Measurements from ENCODE around the gene BCDIN3D. TPM values are rescaled to one million over a fixed set of nuclear protein-coding genes. Genes with fewer than 3 reads are reported as not detected.

Gene BCDIN3D
- total and polyA plus RNA-seq, 2 of the 8 experiments (the other 6 are each of a cell fraction or from before 2014, with no cell fraction given) = 1.6 to 2.4 TPM

GRCh38 chr12:49794811-49795653 lies 47.9 kb downstream of the BCDIN3D start:
- H3K18ac ChIP-seq (ENCODE audit: extremely low read depth, low read length) = no peak overlapping the region
- H3K4me1 ChIP-seq (replicated peaks in 1 of 4; ENCODE audit: control insufficient read depth in 3 of 4, insufficient read depth in 4 of 4, low read length in 3 of 4) = peaks cover 0 to 4% (median 0%) of the 10 kb centered on the region in 4 experiments; a peak in 2 of 7 replicates
- H4K91ac ChIP-seq (replicated peaks; ENCODE audit: insufficient read length, low read length) = no peak overlapping the region
- WGBS, 2 experiments (ENCODE audit: extremely low coverage in 1 of 2, insufficient coverage in 1 of 2, insufficient read length in 1 of 2, insufficient replicate concordance in 2 of 2, low coverage in 1 of 2, low lambda C conversion rate in 2 of 2, missing lambda C conversion rate in 1 of 2) = 94% methylated on average over 16 of the region's 32 CpGs; no CpG with 5 or more reads in 1 of the 2 experiments
- H2AK5ac ChIP-seq (ENCODE audit: low read depth, low read length) = no peak overlapping the region
- H4K20me1 ChIP-seq (replicated peaks in 1 of 2; ENCODE audit: control insufficient read depth in 1 of 2, insufficient read depth in 2 of 2, low read length in 2 of 2) = peaks cover 0 to 8% of the 10 kb centered on the region in 2 experiments
- H3K36me3 ChIP-seq (ENCODE audit: control insufficient read depth in 2 of 4, insufficient read depth in 4 of 4, low read length in 3 of 4) = peaks cover 0 to 19% (median 14%) of the 10 kb centered on the region in 4 experiments; a peak in 5 of 8 replicates
- no peak overlapping the region for H2AFZ ChIP-seq (ENCODE audit: low read length)
- H2BK20ac ChIP-seq (ENCODE audit: low read length) = no peak overlapping the region
- H3K9ac ChIP-seq (replicated peaks in 1 of 4; ENCODE audit: extremely low read depth in 1 of 4, low read depth in 3 of 4, low read length in 3 of 4) = no peak overlapping the region
- H4K8ac ChIP-seq (ENCODE audit: extremely low read depth, insufficient read depth, low read length) = peak overlapping the region; percentile 40
- no peaks in the 10 kb centered on the region for H3K23me2 ChIP-seq (ENCODE audit: low read depth, low read length)
- no peak overlapping the region for H3K27ac ChIP-seq (ENCODE audit: low read depth, low read length)
- no peaks in the 10 kb centered on the region for H3K27me3 ChIP-seq (replicated peaks in 1 of 4; ENCODE audit: control insufficient read depth in 3 of 4, extremely low read depth in 1 of 4, insufficient read depth in 3 of 4, low read length in 3 of 4)
- no peak overlapping the region for H3K4me2 ChIP-seq (ENCODE audit: insufficient read depth in 1 of 2, low read depth in 2 of 2, low read length in 2 of 2)
- ChIA-PET POLR2A (ENCODE audit: partially characterized antibody) (interaction anchor here (0.9 to 3.9 kb wide), 8 partner anchors 11 to 48 kb away, joined by 3 to 14 read pairs (median 6); partner anchors contain the start of genes BCDIN3D and NCKAP5L), CTCF (ENCODE audit: partially characterized antibody) (interaction anchor here (0.6 to 8.1 kb wide), 6 partner anchors 9 to 219 kb away, joined by 3 to 54 read pairs (median 6); no protein-coding TSS in a partner anchor)
- no peak overlapping the region for H2BK12ac ChIP-seq (ENCODE audit: low read depth, low read length)
- no peaks in the 10 kb centered on the region for H3K9me3 ChIP-seq (ENCODE audit: insufficient read depth in 2 of 2, low read depth in 1 of 2, low read length in 1 of 2)
- no peaks in the 10 kb centered on the region for H3K79me2 ChIP-seq (ENCODE audit: control insufficient read depth in 1 of 2, insufficient read depth in 2 of 2, low read length in 2 of 2)
- H3K4ac ChIP-seq (replicated peaks; ENCODE audit: insufficient read length, low read depth, low read length) = no peak overlapping the region
- FAIRE-seq = no peak
- H2BK120ac ChIP-seq (replicated peaks; ENCODE audit: low read depth, low read length) = no peak overlapping the region
- DNase-seq (ENCODE audit: low read depth in 1 of 2, low spot score in 2 of 2) = no peak
- no peak overlapping the region for H3K4me3 ChIP-seq (ENCODE audit: extremely low read depth in 1 of 4, insufficient read depth in 2 of 4, low read depth in 3 of 4, low read length in 4 of 4)
- no peak overlapping the region for H3K56ac ChIP-seq (replicated peaks; ENCODE audit: insufficient read length, low read depth, low read length)
- no peak overlapping the region for H3K23ac ChIP-seq (ENCODE audit: insufficient read length)
- no peak overlapping the region for H2BK15ac ChIP-seq (ENCODE audit: low read length)
- H3K79me1 ChIP-seq (ENCODE audit: low read depth, low read length) = no peaks in the 10 kb centered on the region
- H3K14ac ChIP-seq (ENCODE audit: insufficient read length) = no peak overlapping the region
- H4K5ac ChIP-seq (ENCODE audit: insufficient read length, low read depth, low read length) = no peak overlapping the region
- no peak overlapping the region for H2BK5ac ChIP-seq (ENCODE audit: low read depth, low read length)
- TF ChIP-seq JUND (IDR thresholded peaks at IDR 0.05; ENCODE audit: low read length) (no peak), KDM5A (IDR thresholded peaks at IDR 0.05; ENCODE audit: low read length) (no peak), NANOG (IDR thresholded peaks at IDR 0.05; ENCODE audit: insufficient read depth, low read depth, low read length, poor library complexity, severe bottlenecking) (no peak), CTBP2 (IDR thresholded peaks at IDR 0.05; ENCODE audit: borderline replicate concordance, insufficient read depth, insufficient read length, low read length) (no peak), ATF3 (IDR thresholded peaks at IDR 0.05; ENCODE audit: insufficient read depth, low read depth, low read length) (no peak), PHF8 (conservative IDR thresholded peaks at IDR 0.05; ENCODE audit: low read depth, low read length) (no peak), CTCF (IDR thresholded peaks at IDR 0.05; ENCODE audit: control extremely low read depth in 1 of 3, insufficient read depth in 1 of 3, low read depth in 1 of 3, low read length in 3 of 3) (no peak), SP1 (IDR thresholded peaks at IDR 0.05; ENCODE audit: low read depth, low read length) (no peak)

All from H1 (cell line).